ENCODE data around the gene C4orf50. TPM values are rescaled to one million over a fixed set of nuclear protein-coding genes. Genes with fewer than 3 reads are reported as not detected.

The C4orf50 gene
- total and polyA plus RNA-seq, 2 of the 8 experiments (the other 6 are each of a cell fraction or from before 2014, with no cell fraction given), result 0.08 to 0.22 TPM

DNA sequence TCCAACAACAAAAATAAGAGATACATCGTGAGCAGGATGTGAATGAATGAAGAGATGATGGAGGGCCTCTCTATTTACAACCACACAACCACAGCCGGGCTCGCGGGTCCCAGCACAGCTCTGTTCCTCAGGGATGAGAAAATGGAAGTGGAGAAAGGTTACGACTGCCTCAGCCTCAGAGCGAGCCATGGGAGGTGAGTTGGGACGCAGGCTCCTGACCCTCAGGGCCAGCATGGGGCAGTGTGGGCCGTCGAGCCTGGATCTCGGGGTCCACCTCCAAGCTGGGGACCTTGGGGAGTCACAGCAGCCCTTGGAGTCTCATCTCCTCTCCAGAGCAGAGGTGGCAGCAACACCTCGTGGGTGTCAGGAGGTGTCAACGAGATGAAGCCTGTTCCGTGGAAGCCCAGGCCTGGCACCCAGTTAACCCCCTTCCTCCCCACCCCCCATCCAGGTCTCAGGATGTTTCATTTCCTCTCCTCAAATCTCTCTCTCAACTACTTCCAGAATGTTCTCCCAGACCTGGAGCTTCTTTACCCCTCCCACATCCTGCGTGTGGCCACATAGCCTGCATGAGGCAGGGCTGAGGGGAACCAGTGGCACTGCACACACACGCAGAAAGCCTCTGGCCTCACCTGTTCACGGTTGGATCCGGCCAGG lies 25.9 kb downstream of the C4orf50 start:
- no peak overlapping the region; the same call in 1 of the 2 replicates for H4K8ac ChIP-seq (ENCODE audit: extremely low read depth, insufficient read depth, low read length)
- no peak overlapping the region for H3K14ac ChIP-seq (ENCODE audit: insufficient read length)
- TF ChIP-seq GABPA (IDR thresholded peaks at IDR 0.05; ENCODE audit: borderline replicate concordance, insufficient read depth, low read length), result no peak
- no peak for TF ChIP-seq SIX5 (IDR thresholded peaks at IDR 0.05; ENCODE audit: low read depth, low read length)
- no peak for TF ChIP-seq KDM4A (IDR thresholded peaks at IDR 0.05; ENCODE audit: low read depth, low read length, severe bottlenecking)
- no peak for TF ChIP-seq ZNF274 (IDR thresholded peaks at IDR 0.05; ENCODE audit: borderline replicate concordance, extremely low read depth, low read length)
- TF ChIP-seq CHD2 (IDR thresholded peaks at IDR 0.05; ENCODE audit: low read length), result no peak
- no peak for TF ChIP-seq KDM1A (IDR thresholded peaks at IDR 0.05; ENCODE audit: borderline replicate concordance, low read length)
- TF ChIP-seq CBX8 (IDR thresholded peaks at IDR 0.05; ENCODE audit: borderline replicate concordance, low read depth, low read length), result no peak
- no peak for TF ChIP-seq TAF1 (IDR thresholded peaks at IDR 0.05; ENCODE audit: low read depth, low read length)
- no peak overlapping the region for H2AK5ac ChIP-seq (ENCODE audit: low read depth, low read length)
- H2AFZ ChIP-seq (ENCODE audit: low read length), result no peak overlapping the region
- H2BK5ac ChIP-seq (ENCODE audit: low read depth, low read length), result no peak overlapping the region
- ChIA-PET POLR2A (ENCODE audit: partially characterized antibody) (no interaction called here), CTCF (ENCODE audit: partially characterized antibody) (interaction anchor here (0.6 to 3.3 kb wide), 8 partner anchors 10 to 1003 kb away, joined by 3 to 10 read pairs (median 3); no protein-coding TSS in a partner anchor)
- H3K9ac ChIP-seq (replicated peaks in 1 of 4; ENCODE audit: extremely low read depth in 1 of 4, low read depth in 3 of 4, low read length in 3 of 4), result no peak overlapping the region
- H3K4me2 ChIP-seq (ENCODE audit: insufficient read depth in 1 of 2, low read depth in 2 of 2, low read length in 2 of 2), result no peak overlapping the region
- H3K36me3 ChIP-seq (ENCODE audit: control insufficient read depth in 2 of 4, insufficient read depth in 4 of 4, low read length in 3 of 4), result no peaks in the 10 kb centered on the region
- H4K5ac ChIP-seq (ENCODE audit: insufficient read length, low read depth, low read length), result no peak overlapping the region
- H3K27me3 ChIP-seq (replicated peaks in 1 of 4; ENCODE audit: control insufficient read depth in 3 of 4, extremely low read depth in 1 of 4, insufficient read depth in 3 of 4, low read length in 3 of 4), result peaks cover 0 to 1% (median 0%) of the 10 kb centered on the region in 4 experiments; a peak in 1 of 7 replicates
- no peaks in the 10 kb centered on the region for H4K20me1 ChIP-seq (replicated peaks in 1 of 2; ENCODE audit: control insufficient read depth in 1 of 2, insufficient read depth in 2 of 2, low read length in 2 of 2)
- no peak overlapping the region for H3K4me3 ChIP-seq (ENCODE audit: extremely low read depth in 1 of 4, insufficient read depth in 2 of 4, low read depth in 3 of 4, low read length in 4 of 4)
- no peak overlapping the region for H3K23ac ChIP-seq (ENCODE audit: insufficient read length)
- no peaks in the 10 kb centered on the region; the same call in 1 of the 2 replicates for H3K79me1 ChIP-seq (ENCODE audit: low read depth, low read length)
- no peak overlapping the region for H2BK20ac ChIP-seq (ENCODE audit: low read length)
- H2BK12ac ChIP-seq (ENCODE audit: low read depth, low read length), result no peak overlapping the region
- H3K18ac ChIP-seq (ENCODE audit: extremely low read depth, low read length), result 0 out of 2 replicates have a peak overlapping the region, but pooled peaks have one; percentile 19
- FAIRE-seq, result no peak
- H3K9me3 ChIP-seq (ENCODE audit: insufficient read depth in 2 of 2, low read depth in 1 of 2, low read length in 1 of 2), result no peaks in the 10 kb centered on the region
- H2BK120ac ChIP-seq (replicated peaks; ENCODE audit: low read depth, low read length), result no peak overlapping the region
- DNase-seq (ENCODE audit: low read depth in 1 of 2, low spot score in 2 of 2), result no peak
- H3K4me1 ChIP-seq (replicated peaks in 1 of 4; ENCODE audit: control insufficient read depth in 3 of 4, insufficient read depth in 4 of 4, low read length in 3 of 4), result no peaks in the 10 kb centered on the region; a peak in 2 of 7 replicates
- 83% methylated on average over 17 of the region's 17 CpGs; no CpG with 5 or more reads in 1 of the 2 experiments for WGBS, 2 experiments (ENCODE audit: extremely low coverage in 1 of 2, insufficient coverage in 1 of 2, insufficient read length in 1 of 2, insufficient replicate concordance in 2 of 2, low coverage in 1 of 2, low lambda C conversion rate in 2 of 2, missing lambda C conversion rate in 1 of 2)
- no peak overlapping the region for H3K27ac ChIP-seq (ENCODE audit: low read depth, low read length)
- H3K79me2 ChIP-seq (ENCODE audit: control insufficient read depth in 1 of 2, insufficient read depth in 2 of 2, low read length in 2 of 2), result no peaks in the 10 kb centered on the region
- no peak overlapping the region for H3K56ac ChIP-seq (replicated peaks; ENCODE audit: insufficient read length, low read depth, low read length)
- H3K4ac ChIP-seq (replicated peaks; ENCODE audit: insufficient read length, low read depth, low read length), result no peak overlapping the region
- H2BK15ac ChIP-seq (ENCODE audit: low read length), result no peak overlapping the region; the same call in 1 of the 2 replicates
- H4K91ac ChIP-seq (replicated peaks; ENCODE audit: insufficient read length, low read length), result no peak overlapping the region
- H3K23me2 ChIP-seq (ENCODE audit: low read depth, low read length), result no peaks in the 10 kb centered on the region

Measured in H1 (cell line).